Measurements from ENCODE around the gene GPATCH8. TPM values are rescaled to one million over a fixed set of nuclear protein-coding genes. Genes with fewer than 3 reads are reported as not detected.

The GPATCH8 gene
- total and polyA plus RNA-seq, 2 of the 8 experiments (the other 6 are each of a cell fraction or from before 2014, with no cell fraction given) = 20.5 to 58.1 TPM

DNA sequence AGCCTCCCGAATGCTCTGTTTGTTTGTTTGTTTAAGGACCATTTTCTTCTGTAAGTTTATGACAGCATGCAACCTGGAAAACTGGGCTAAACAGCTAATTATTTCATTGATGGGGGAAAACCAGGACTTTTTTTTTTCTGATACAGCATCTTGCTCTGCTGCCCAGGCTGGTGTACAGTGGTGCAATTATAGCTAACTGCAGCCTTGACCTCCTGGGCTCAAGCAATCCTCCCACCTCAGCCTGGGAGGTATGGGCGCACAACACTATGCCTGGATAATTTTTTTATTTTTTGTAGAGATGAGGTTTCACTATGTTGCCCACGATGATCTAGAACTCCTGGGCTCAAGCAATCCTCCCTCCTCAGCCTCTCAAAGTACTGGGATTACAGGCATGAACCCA is 37.3 kb downstream of the GPATCH8 start (continued):
- TF ChIP-seq HDAC2 (IDR thresholded peaks at IDR 0.05; ENCODE audit: borderline replicate concordance in 1 of 2, low read depth in 2 of 2, low read length in 2 of 2) (no peak), ASH2L (IDR thresholded peaks at IDR 0.05; ENCODE audit: low read length) (no peak), CREB1 (IDR thresholded peaks at IDR 0.05) (no peak)

All from H1 (cell line).